HepG2 (cell line): ENCODE results near the gene GRID1. TPM values are rescaled to one million over a fixed set of nuclear protein-coding genes. Genes with fewer than 3 reads are reported as not detected.
A peak's percentile ranks its signal among the peaks of the same experiment; 100 is the strongest.

Experiments
- ATAC-seq: fragments of 200-7000 bp; cut with Tn5 transposase; 3 replicates; pipeline ENCODE4 v1.9.1; 2020; ENCODE audit warnings: mild to moderate bottlenecking, moderate library complexity
- BruUV-seq: library from RNA; stranded (reverse); fragments of 400-500 nt; replicated peaks from 2 replicates; lab custom pipeline; 2021; lab: Mats Ljungman, UMichigan
- CTCF ChIA-PET: fragments of 300-600 bp; formaldehyde crosslinking; extraction: SDS; loops from one replicate; lab custom pipeline; 2021; ENCODE audit warnings: low total read pairs, inconsistent platforms, low intra/inter-chr PET ratio; lab: Yijun Ruan, JAX
- POLR2A ChIA-PET: fragments of 350-600 bp; sonication (Branson Sonifier 250); formaldehyde crosslinking; loops from one replicate; lab custom pipeline; 2020; ENCODE audit warnings: antibody characterized with exemption, inconsistent platforms; lab: Yijun Ruan, JAX
- DNase-seq: peaks from one replicate; pipeline ENCODE4 v3.0.0-alpha.2; 2015; ENCODE audit warnings: low spot score
- FAIRE-seq: peaks from 3 replicates; lab custom pipeline; 2011; peaks lifted over from hg19 to GRCh38; lab: Jason Lieb, UNC
- H2AFZ ChIP-seq: one replicate; pipeline ENCODE4 v1.6.1; 2011; ENCODE audit warnings: low read length, inconsistent platforms
- H3K27ac ChIP-seq: fragments of 300-600 bp; 3 replicates; pipeline ENCODE4 v1.8.0; 2011; ENCODE audit warnings: mixed run types, mild to moderate bottlenecking, mixed read lengths, low read length, inconsistent platforms; ENCODE audit not compliant: insufficient read depth; ENCODE audit errors: extremely low read length
- H3K27me3 ChIP-seq, 2 experiments: fragments of 200-600 bp in 1 of 2; 2 replicates in 1 of 2; 3 replicates in 1 of 2; pipeline versions ENCODE4 v1.6.0 to v1.8.0; 2011; ENCODE audit warnings: low read length in 2 of 2, mild to moderate bottlenecking in 2 of 2, moderate library complexity in 2 of 2, inconsistent platforms in 1 of 2; ENCODE audit not compliant: insufficient read depth in 2 of 2, control insufficient read depth in 1 of 2
- H3K36me3 ChIP-seq, 2 experiments: fragments of 200-600 bp in 1 of 2; replicated peaks in 1 of 2; 2 replicates in 1 of 2; 3 replicates in 1 of 2; pipeline versions ENCODE4 v1.5.1 to v1.8.0; 2011; ENCODE audit warnings: low read length in 2 of 2, inconsistent platforms in 1 of 2; ENCODE audit not compliant: insufficient read depth in 2 of 2, control insufficient read depth in 1 of 2
- H3K4me1 ChIP-seq: 2 replicates; pipeline ENCODE4 v1.5.1; 2012; ENCODE audit warnings: low read length, inconsistent platforms; ENCODE audit not compliant: insufficient read depth
- H3K4me2 ChIP-seq: 2 replicates; pipeline ENCODE4 v1.6.0; 2011; ENCODE audit warnings: low read depth, low read length, inconsistent platforms
- H3K4me3 ChIP-seq, 3 experiments: fragments of 200-600 bp in 1 of 3; sonication (generic), shearing (Covaris generic) in 1 of 3; replicated peaks in 1 of 3; 2 replicates each; pipeline ENCODE4 v1.5.1; 2011 to 2016; ENCODE audit warnings: low read length in 3 of 3, inconsistent platforms in 2 of 3, low read depth in 2 of 3, mild to moderate bottlenecking in 2 of 3, control low read depth in 1 of 3, mixed read lengths in 1 of 3; ENCODE audit not compliant: insufficient read depth in 1 of 3
- H3K79me2 ChIP-seq: one replicate; pipeline ENCODE4 v1.6.1; 2011; ENCODE audit warnings: low read length, inconsistent platforms; ENCODE audit not compliant: insufficient read depth
- H3K9ac ChIP-seq: 2 replicates; pipeline ENCODE4 v1.6.0; 2011; ENCODE audit warnings: mild to moderate bottlenecking, low read depth, low read length, inconsistent platforms; ENCODE audit not compliant: insufficient read depth
- H3K9me3 ChIP-seq: 2 replicates; pipeline ENCODE4 v1.5.1; 2012; ENCODE audit warnings: mild to moderate bottlenecking, low read length
- H4K20me1 ChIP-seq: 2 replicates; pipeline ENCODE4 v1.6.0; 2011; ENCODE audit warnings: inconsistent platforms, mild to moderate bottlenecking, low read length, moderate library complexity; ENCODE audit not compliant: insufficient read depth
- HCFC1 ChIP-seq: fragments of 150-350 bp; IDR thresholded peaks from 2 replicates; pipeline ENCODE4 v1.6.1; 2014; ENCODE audit warnings: low read depth, low read length
- SMAD3 ChIP-seq: sonication (generic); formaldehyde crosslinking; IDR thresholded peaks from 2 replicates; pipeline ENCODE4 v1.4.0; 2020; ENCODE audit warnings: missing genetic modification reagents
- ZNF256 ChIP-seq: sonication (generic); formaldehyde crosslinking; conservative IDR thresholded peaks from 2 replicates; pipeline ENCODE4 v1.4.0; 2020; ENCODE audit warnings: missing genetic modification reagents
- ZNF557 ChIP-seq: sonication (generic); formaldehyde crosslinking; IDR thresholded peaks from 2 replicates; pipeline ENCODE4 v1.4.0; 2020; ENCODE audit warnings: missing genetic modification reagents
- ZNF629 ChIP-seq: sonication (generic); formaldehyde crosslinking; conservative IDR thresholded peaks from 2 replicates; pipeline ENCODE4 v1.5.0; 2020; ENCODE audit warnings: missing genetic modification reagents
- WGBS: methylation state at CpG from one replicate; pipeline ENCODE4 v1.1.6; 2017; ENCODE audit warnings: low lambda C conversion rate; 5-methylcytosine and 5-hydroxymethylcytosine counted together
- in situ Hi-C: cut with HindIII; loops from 2 replicates; pipeline ENCODE4 v1.10.0; 2017; ENCODE audit warnings: low pct_unique_long_range_greater_than_20kb; ENCODE audit not compliant: extremely low pct_ligation_motif_present
- intact Hi-C: fragments of 100-400 bp; cut with micrococcal nuclease; formaldehyde crosslinking; loops from one replicate; pipeline ENCODE4 v1.10.0; 2022; ENCODE audit not compliant: unreplicated experiment
- polyA plus RNA-seq, 8 experiments: library from polyadenylated mRNA; depleted of rRNA in 3 of 8; stranded (reverse) in 7 of 8; unstranded in 1 of 8; fragments of >200 nt; fragmentation: Illumina TruSeq in 4 of 8; extraction: Trizol in 4 of 8; gene quantifications; 2 replicates each; pipeline versions ENCODE4 v1.2.1 to v1.2.3, GENCODE V29; 2011 to 2016; ENCODE audit warnings: low read depth in 4 of 8, missing spikeins in 1 of 8, mixed read lengths in 1 of 8; ENCODE audit not compliant: insufficient read depth in 1 of 8
- total RNA-seq, 5 experiments: library from RNA; depleted of rRNA; stranded (reverse); fragments of >200 nt; fragmentation: Illumina TruSeq; extraction: Trizol; gene quantifications; 2 replicates each; pipeline ENCODE4 v1.2.3, GENCODE V29; 2016; ENCODE audit warnings: low read depth in 1 of 5
- TF ChIP-seq, protein P1 (sequence below): sonication (generic); formaldehyde crosslinking; IDR thresholded peaks from 2 replicates; pipeline ENCODE4 v1.4.0; 2020; ENCODE audit warnings: missing genetic modification reagents

GRID1 gene
- total and polyA plus RNA-seq, 2 of the 13 experiments (the other 11 are each of a cell fraction or from before 2014, with no cell fraction given): 0.05 TPM; not detected in 1

DNA sequence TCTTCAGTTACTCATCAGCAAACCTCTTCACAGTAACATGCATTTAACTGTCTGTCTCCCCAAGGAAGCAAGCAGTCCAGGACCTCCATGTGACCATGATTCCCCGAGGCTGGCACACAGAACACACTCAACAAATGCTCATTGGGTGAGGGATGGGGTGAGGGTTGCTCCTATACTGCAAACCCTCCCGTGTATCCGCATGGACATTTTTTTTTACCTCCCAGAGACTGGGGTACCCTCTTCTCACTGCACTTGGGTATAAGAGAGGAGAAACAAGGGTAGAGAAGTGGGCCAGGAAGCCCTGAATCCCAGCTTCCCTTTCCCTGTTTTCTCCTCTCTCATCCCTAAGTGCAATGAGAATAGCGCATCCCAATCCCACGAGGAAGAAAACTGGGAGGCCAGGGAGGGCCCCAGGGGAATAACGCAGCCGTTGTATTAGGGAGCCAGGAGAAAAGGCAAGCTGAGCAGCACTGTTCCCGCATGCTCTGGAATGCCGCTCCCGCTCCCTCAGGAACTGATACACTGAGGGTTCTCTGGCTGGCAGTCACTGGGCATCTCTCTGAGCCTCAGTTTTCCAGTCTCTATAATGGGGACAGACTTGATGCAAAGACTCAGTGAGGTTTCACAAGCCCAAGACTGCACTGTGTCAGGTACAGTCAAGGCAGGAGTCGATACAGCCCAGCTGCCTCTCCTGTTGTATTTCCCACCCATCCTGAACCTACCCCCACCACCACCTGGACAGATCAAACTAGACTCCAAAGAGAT is 134.6 kb downstream of the GRID1 start:
- Histone ChIP-seq H3K27ac (no peak overlapping the region), H3K9me3 (no peaks in the 10 kb centered on the region), H3K4me3 (no peak overlapping the region), H3K4me1 (no peaks in the 10 kb centered on the region), H3K27me3 (peaks cover 6 to 19% of the 10 kb centered on the region in 2 experiments), H4K20me1 (no peaks in the 10 kb centered on the region), H2AFZ (no peak overlapping the region), H3K36me3 (no peaks in the 10 kb centered on the region), H3K79me2 (no peaks in the 10 kb centered on the region), H3K4me2 (no peak overlapping the region), H3K9ac (no peak overlapping the region)
- 0% methylated on average over 7 of the region's 11 CpGs for WGBS
- intact Hi-C loops: no loop called here
- FAIRE-seq (no peak), ATAC-seq (no peak), DNase-seq (no peak)
- in situ Hi-C loops: no loop called here
- TF ChIP-seq HCFC1 (no peak), ZNF629 (CRISPR knock-in tag) (0 out of 2 replicates have a peak, but pooled peaks have one; percentile 23), ZNF256 (CRISPR knock-in tag) (no peak), ZNF557 (CRISPR knock-in tag) (no peak), SMAD3 (CRISPR knock-in tag) (no peak)
- TF ChIP-seq, protein P1, sequence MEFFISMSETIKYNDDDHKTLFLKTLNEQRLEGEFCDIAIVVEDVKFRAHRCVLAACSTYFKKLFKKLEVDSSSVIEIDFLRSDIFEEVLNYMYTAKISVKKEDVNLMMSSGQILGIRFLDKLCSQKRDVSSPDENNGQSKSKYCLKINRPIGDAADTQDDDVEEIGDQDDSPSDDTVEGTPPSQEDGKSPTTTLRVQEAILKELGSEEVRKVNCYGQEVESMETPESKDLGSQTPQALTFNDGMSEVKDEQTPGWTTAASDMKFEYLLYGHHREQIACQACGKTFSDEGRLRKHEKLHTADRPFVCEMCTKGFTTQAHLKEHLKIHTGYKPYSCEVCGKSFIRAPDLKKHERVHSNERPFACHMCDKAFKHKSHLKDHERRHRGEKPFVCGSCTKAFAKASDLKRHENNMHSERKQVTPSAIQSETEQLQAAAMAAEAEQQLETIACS (CRISPR knock-in tag): no peak
- POLR2A ChIA-PET: no interaction called here
- CTCF ChIA-PET: no interaction called here
- BruUV-seq: no TSS peak
